Dermis blood vessel endothelial cell (primary cell): ENCODE measurements around the gene ERCC2. TPM values are rescaled to one million over a fixed set of nuclear protein-coding genes. Genes with fewer than 3 reads are reported as not detected.
"Not testable (repeated sequence)": the region's sequence is repeated elsewhere in the genome, so short reads cannot be mapped to it uniquely, and the experiment has no call there.

ENCODE experiments used
- DNase-seq: peaks from one replicate; pipeline ENCODE4 v3.0.0; 2010
- total RNA-seq: library from RNA; depleted of rRNA; stranded (reverse); fragments of >200 nt; gene quantifications from 2 replicates; pipeline ENCODE4 v1.2.3, GENCODE V29; 2014

Gene ERCC2
- total RNA-seq = 16.3 and 24.5 TPM in 2 replicates

DNA sequence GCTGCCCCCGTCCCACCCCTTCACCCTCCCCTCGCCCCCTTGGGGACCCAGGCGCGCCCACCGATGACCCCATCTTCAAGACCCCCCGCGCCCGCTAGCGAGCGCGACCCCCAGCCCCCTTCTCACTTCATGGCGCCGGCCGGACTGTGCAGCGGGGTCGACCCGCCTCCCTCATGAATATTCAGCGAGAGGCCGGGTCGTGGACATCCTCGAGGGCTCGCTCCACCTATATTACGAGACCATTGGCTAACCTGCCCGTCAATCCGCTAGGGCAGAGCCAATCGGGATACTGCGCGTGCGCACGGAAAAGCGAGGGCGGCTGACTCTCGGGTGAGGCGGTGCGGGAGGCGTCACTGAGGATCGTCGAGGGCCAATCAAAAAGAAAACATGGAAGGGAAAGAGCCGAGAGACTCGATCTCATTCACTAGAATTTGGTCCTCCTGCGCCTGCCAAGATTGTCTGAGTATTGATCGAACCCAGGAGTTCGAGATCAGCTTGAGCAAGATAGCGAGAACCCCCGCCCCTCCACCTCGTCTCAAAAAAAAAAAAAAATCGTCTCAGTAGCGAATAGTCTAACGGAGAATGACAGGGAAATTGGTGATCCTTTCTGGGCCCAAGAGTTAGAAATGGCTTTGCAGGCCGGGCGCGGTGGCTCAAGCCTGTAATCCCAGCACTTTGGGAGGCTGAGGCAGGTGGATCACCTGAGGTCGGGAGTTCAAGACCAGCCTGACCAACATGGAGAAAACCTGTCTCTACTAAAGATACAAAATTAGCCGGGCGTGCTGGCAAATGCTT is at the start of gene ERCC2:
ERCC2 (minus strand) TSS at position 164 of the 795 bp plus-strand sequence; CDS start at position 131, 33 bp downstream.
- DNase-seq = peak; percentile 99

DNA sequence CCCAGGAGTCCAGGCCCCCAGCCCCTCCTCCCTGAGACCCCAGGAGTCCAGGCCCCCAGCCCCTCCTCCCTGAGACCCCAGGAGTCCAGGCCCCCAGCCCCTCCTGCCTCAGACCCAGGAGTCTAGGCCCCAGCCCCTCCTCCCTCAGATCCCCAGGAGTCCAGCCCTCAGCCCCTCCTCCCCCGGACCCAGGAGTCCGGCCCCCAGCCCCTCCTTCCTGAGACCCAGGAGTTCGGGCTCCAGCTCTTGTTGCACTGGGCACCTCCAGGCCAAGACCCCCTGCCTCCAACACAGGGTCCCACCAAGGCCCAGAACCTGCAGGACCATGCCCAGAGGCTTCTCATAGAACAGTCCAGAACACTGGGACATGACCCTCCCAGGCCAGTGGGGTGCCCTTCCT is 49.5 kb upstream of the ERCC2 start:
- no peak for DNase-seq

DNA sequence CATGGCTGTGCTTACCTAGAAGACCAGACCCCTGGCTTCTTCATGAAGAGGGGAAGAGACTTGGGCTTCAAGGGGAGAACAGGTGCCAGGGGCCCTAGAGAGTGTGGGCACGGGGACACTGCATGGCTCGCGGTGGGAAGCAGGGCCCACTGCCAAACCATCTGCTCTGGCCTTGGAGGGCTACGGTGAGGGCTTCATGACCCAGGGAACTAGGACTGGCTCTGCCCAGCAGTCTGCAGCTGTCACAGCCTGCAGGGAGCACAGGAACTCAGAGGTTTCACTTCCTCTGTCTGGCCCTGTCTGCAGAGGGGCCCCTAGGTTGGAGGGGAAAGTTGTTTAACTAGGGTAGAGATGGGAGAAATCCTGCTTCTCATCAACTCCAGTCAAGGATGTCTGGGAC is 49.0 kb upstream of the ERCC2 start:
- no peak for DNase-seq

DNA sequence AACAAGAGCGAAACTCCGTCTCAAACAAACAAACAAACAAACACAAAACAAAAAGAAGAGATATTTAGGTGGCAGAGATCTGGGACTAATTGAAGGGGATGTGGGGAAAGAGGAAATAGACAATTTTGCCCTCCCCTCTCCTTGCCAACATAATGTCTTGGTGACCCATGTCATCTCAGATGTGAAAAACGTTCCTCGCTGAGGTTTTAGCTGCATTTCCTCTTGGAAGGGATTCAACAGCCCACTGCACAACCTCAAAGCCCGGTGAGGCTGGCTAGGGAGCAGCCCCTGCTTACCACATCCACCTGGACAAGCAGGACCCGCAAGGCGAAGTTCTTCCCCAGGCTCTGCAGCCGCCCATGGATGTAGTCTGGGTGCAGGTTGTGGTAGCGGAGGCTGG is 48.4 kb upstream of the ERCC2 start:
- no peak for DNase-seq

DNA sequence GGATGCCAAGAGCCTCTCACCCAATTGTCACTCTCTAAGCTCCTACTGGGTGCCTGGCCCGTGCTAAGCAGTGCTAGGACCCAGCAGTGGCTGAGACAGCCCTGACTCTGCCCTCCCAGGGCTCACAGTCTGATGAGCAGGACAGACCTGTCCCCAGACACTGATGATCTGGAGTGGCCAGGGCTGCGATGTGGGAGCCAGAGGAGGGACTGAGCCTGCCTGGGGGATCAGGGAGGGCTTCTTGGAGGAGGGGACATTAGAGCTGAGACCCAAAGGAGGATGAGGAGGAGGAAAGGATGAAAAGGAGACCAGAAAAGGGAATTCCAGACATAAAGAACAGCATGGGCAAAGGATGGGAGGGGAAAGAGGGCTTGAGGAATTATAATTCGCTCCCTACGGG is 46.8 kb upstream of the ERCC2 start:
- DNase-seq = no peak

DNA sequence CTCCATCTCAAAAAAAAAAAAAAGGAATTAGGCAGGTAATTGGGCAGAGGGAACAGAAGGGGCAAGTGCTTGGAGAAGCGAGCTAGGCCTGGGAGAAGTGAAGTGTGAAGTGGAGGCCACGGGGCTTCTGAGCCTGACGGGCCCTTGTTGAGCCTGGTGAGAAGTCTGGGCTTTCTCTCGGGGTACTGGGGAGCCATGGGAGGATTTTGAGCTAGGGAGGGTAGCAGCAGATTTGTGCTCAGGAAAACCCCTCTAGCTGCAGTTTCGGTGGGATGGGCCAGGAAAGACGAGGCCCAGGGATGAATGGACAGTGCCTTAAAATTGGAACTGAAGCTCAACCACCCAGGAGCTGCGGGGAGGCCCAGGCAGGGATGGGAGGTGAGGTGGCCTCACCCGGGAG is 44.1 kb upstream of the ERCC2 start:
- no peak for DNase-seq

DNA sequence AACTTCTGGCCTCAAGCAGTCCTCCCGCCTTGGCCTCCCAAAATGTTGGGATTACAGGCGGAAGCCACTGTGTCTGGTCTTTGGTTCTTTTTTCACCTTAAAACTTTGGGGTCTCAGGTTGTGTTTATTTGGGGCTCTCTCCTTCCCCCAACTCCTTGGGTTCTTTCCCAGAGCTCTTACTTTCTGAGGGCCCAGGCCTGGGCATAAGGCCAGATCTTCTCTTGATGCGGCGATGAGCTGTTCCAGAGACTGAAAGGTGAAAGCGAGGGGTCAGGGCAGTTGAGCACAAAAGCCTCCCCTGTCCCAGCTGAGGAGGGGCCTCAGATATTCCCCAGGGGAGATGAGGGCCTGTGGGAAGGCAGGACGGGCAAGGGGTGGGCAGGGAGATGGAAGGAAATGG is 43.1 kb upstream of the ERCC2 start:
- DNase-seq = no peak

DNA sequence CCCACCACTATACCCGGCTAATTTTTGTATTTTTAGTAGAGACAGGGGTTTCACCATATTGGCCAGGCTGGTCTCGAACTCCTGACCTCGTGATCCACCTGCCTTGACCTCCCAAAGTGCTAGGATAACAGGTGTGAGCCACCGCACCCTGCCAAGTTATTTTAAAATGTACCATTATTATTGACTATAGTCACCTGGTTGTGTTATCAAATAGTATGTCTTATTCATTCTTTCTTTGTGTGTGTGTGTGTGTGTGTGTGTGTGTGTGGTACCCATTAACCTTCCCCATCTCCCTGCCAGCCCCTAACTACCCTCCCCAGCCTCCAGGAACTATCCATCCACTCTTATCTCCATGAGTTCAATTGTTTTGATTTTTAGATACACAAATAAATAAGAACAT is 40.0 kb upstream of the ERCC2 start:
- not testable (repeated sequence) for DNase-seq

DNA sequence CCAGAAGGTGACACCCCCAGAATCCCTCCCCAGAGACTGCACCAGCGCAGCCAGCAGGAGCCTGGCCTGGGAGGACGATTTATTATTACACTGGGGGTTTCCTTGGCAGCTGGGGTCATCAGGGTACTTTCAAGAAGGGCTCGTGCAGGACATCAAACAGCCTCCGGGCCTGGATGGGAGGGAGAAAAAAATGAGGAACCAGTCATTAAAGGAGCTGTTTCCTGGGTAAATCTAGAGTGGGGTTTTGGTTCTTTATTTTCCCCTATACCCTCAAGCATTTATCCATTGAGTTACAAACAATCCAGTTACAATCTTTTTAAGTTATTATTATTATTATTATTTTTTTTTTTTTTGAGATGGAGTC is 39.2 kb upstream of the ERCC2 start:
- DNase-seq = no peak

DNA sequence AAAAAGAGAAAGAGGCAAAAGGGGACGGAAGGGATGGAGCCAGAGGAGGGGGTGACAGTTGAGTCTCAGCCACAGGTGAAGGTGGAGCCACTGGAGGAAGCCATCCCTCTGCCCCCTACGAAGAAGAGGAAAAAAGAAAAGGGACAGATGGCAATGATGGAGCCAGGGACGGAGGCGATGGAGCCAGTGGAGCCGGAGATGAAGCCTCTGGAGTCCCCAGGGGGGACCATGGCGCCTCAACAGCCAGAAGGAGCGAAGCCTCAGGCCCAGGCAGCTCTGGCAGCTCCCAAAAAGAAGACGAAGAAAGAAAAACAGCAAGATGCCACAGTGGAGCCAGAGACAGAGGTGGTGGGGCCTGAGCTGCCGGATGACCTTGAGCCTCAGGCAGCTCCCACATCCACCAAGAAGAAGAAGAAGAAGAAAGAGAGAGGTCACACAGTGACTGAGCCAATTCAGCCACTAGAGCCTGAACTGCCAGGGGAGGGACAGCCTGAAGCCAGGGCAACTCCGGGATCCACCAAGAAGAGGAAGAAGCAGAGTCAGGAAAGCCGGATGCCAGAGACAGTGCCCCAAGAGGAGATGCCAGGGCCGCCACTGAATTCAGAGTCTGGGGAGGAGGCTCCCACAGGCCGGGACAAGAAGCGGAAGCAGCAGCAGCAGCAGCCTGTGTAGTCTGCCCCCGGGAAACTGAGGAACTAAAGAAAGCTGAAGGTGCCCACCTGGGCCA is 38.6 kb upstream of the ERCC2 start:
- DNase-seq = no peak

DNA sequence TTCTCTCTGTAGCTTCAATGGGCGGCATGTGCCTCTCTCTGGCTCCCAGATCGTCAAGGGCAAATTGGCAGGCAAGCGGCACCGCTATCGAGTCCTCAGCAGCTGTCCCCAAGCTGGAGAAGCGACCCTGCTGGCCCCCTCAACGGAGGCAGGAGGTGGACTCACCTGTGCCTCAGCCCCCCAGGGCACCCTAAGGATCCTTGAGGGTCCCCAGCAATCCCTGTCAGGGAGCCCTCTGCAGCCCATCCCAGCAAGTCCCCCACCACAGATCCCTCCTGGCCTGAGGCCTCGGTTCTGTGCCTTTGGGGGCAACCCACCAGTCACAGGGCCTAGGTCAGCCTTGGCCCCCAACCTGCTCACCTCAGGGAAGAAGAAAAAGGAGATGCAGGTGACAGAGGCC is 37.7 kb upstream of the ERCC2 start:
- no peak for DNase-seq

DNA sequence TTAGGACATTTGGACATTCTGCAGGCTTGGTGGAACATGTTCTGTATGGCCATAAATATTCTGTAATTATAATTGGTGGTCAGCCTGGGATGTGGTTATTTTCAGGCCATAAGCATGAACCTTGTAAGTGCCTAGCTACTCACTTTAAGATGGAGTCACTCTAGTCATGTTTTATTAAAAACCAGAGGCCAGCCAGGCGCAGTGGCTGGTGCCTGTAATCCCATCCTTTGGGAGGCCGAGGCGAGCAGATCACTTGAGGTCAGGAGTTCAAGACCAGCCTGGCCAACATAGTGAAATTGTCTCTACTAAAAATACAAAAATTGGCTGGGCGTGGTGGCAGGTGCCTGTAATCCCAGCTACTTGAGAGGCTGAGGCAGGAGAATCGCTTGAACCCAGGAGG is 37.2 kb upstream of the ERCC2 start:
- not testable (repeated sequence) for DNase-seq

DNA sequence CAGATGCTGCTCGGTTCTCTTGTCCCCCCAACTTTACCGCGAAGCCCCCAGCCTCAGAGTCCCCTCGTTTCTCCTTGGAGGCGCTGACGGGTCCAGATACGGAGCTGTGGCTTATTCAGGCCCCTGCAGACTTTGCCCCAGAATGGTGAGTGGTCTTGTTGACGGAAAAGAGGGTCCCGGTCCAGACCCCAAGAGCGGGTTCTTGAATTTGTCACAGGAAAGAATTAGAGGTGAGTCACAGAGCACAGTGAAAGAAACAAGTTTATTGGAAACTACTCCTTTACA is 36.7 kb upstream of the ERCC2 start:
- no peak for DNase-seq

DNA sequence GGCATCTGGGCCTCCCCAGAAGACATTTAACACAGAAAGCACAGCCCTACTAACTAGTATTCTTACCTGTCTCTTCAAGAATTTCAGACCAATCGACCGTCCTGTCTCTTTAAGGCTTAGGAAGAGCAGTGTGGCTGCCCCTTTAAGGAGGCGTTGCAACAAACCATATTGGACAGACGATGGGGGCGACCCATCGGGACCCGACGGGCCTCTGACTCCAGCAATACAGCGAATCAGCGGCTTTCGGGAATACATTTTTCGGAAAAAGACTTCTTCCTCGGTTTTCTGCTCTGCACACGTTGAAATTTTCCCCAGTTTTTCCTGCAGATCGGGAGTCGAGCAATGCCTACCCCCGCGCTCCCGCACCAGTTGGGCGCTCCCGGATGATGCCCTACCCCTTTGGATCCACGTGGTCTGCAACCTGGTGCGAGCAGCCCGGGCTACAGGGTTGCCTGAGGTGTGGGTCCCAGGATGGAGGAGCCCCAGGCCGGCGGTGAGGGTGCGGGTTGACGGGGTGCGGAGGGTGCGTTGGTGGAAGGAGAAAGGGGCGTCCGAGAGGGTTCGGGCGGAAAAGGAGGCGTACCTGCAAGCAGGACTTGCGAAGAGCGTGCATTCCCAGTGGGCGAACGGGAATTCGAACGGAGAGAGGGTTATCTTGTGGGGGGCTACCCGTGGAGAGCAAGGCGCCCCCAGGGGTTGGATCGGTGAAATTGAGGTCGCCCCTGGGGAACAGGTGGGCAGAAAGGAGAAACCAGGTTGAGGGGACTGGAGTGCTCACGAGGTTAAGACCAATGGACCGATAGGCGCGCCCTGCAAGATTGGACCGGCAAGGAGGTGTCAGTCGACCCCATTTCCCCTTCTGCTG is 36.1 kb upstream of the ERCC2 start, which contains the start of gene POLR1G:
POLR1G (plus strand) TSS at position 419 of the 865 bp plus-strand sequence; CDS start at position 472, 53 bp downstream.
- DNase-seq = peak; percentile 83

DNA sequence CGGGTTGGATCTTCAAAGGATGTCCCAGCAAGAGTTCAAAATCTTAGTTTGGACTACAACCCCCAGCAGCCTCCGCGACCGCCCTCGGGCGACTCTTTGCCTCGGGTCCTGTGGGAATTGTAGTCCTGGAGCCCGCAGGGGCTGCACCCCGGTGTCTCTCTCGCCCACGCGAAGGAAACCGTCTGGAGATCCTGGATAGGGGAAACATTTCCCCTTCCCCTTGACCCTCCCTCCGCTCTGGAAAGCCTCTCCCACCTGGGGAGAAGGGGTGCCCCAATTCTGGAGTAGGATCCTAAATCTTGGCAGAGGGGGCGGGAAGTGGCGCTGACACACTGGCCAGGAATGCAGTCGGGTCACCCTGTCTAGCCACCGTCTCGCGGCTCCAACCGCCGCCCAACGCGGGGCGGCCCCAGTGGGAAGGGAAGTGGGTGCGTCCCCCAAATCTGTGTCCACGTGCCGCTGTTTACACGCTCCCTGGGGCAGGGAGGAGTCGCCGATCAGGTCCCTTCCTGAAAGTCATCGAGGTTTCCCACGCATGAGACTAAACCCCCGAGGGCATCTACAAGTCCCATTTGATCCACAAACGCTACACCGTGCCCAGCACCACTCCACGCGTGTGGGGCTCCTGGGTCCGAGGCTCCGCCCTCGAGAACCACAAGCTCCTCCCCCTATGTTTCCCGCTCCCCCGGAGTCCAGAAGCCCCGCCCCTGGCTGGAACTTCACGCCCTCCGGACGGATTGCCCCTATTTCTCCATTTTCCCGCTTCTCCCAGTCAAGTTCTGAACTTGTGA is 35.3 kb upstream of the ERCC2 start:
- peak; percentile 93 for DNase-seq

DNA sequence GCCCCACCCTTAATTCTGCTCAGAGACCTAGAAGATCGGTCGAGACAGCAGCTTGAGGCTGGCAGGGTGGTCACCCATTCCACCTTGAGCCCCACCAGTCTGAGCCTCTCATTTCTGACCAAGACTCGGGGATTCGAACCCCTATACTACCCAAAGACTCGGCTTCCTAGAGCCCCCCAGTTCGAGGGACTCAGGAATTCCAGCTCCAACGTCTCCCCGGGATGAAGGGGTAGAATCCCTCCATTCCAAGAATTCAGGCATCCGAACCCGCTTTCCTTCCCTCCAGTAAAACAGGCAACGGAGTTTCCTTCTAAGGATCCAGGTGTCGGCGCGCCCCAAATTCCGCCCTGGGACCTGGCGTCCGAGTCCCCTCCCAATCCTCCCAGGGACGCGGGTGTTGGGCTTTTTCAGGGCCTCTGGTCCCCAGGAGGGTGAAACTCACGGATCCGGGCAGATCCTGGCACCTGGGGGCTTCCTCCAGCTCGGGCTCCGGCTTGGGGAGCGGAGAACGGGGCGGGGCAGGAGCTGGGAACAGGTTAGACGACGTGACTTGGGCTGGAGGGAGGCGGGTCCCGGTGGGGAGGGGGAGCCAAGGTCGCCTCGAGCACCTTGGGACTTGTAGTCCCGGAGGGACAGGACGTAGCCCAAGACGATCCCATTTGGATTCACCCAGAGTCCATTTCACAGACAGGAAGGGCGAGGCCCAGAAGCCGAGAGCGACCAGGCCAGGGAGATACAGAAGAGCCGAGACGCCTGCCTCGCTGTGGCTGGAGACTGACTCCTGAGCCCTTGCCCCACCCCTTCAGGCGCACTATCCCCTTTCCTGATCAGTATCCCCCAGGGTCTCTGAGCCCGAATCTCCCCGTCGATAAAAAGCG is 34.4 kb upstream of the ERCC2 start, which contains the start of gene PPP1R13L:
PPP1R13L (minus strand) TSS at position 513 of the 878 bp plus-strand sequence. CDS start 6,751 bp downstream, outside the sequence.
- DNase-seq = peak; percentile 94

DNA sequence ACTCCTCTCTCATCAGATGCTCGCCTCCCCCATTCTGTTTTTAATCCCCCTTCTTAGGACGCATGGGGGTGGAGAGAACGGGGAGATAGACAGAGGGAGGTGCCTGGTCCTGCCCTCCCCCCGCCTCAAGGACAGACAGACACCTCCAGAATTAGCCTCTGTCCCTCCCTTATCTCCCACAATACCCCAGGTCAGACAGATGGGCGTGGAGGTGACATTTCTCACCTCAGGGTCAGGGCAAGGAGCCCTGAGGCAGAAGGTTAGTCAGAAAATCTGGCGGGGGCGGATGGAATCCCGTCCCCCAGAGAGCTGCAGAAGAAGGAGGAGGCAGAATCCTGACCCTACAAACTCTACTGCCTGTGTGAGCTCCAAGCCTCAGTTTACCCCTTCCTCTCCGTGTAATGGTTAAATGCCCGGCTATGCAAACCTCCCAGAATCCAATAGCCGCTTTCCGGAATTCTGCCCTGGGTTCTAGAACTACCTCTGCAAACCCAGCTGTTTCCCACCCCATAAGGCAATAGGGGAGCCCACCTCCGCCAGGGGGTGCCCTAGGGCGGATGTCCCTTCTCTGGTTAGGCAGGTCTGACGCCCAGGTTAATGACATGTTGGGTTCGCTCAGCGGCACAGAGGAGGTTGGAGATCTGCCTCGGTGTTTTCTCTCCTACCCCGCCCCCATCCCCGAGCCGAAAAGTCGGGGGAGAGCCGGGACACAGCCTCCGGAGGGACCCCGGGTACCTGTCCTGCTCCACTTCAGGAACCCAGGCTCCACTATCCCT is 33.6 kb upstream of the ERCC2 start:
- peak; percentile 76 for DNase-seq

DNA sequence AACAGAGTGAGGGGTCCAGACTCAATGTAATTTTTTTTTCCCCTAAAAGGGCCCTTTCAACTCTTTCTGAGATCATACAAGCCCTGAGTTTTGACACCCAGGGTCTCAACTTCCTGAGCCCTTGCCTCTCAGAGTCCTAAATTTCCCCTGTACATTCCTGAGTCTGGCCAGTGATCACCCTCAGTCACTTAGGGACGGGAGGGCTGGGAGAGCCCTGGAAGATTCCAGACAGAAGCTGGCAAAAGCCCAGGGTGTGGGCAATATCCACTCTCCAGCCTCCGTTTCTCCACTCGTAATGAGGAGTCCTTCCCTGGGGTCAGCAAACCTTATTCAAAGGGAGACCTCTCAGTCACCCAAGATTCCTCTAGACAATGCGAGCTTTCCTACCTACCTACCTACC is 32.9 kb upstream of the ERCC2 start:
- DNase-seq = peak; percentile 14

DNA sequence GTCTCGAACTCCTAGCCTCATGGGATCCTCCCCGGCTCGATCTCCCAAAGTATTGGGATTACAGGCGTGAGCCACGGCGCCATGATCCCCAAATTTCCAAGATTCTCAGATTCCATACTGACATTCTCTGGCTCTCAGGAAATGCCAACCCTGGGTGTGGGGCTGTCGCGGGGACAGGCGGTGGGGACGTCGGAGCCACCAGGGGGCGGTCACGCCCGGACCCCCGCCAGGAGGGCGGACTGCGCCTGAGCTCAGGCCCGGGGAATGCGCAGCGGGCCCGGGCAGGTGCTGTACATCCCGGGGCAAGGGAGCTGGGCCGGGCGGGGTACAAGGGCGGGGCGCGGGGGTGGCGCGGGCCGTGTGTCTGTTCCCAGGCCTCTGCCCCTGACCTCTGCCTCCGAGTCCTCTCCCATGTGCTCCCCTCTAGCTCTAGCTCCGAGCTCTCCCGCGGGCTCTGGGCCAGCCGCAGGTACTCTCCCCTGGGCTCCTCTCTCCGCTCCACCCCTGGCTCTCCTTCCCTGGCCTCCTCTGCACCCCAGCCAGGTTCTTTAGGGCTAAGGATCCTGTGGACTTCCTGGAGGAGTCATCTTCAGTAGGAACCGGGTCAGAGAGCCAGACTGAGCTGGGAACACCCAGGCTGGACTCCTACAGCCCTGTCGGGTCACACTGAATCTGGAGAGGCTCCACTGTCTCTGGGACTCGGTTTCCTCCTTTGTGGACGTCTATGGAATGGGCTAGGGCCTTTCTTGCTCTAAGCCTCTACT is 32.1 kb upstream of the ERCC2 start:
- peak; percentile 76 for DNase-seq

DNA sequence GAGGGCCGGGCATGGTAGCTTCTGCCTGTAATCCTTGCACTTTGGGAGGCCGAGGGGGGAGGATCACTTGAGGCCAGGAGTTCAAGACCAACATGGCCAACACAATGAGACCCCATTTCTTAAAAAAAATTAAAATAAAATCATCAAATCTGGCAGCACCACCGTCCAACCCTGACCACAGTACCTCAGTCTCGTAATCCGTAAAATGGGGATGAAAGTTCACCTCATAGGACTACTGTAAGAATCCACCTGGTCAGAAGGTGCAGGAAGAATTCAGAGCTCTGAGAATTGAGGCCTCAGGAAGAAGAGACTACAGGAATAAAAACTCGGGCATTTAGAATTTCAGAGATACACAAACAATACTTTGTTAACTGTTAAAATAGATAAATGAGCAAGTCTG is 31.4 kb upstream of the ERCC2 start:
- no peak for DNase-seq
